Fibroblast of lung (primary cell): Measurements from ENCODE around the gene HDAC4. TPM values are rescaled to one million over a fixed set of nuclear protein-coding genes. Genes with fewer than 3 reads are reported as not detected.
A peak's percentile ranks its signal among the peaks of the same experiment; 100 is the strongest.

Experiments used
- DNase-seq, 2 donors: peaks; one replicate each; pipeline versions ENCODE4 v3.0.0 to v3.0.0-alpha.2; 2010; ENCODE audit warnings: low read depth in 2 of 2
- H2AFZ ChIP-seq: 2 replicates; pipeline ENCODE4 v1.5.1; 2012; ENCODE audit warnings: low read length, control low read depth, inconsistent platforms
- H3K27ac ChIP-seq: 2 replicates; pipeline ENCODE4 v1.5.1; 2011; ENCODE audit warnings: low read length, control low read depth; ENCODE audit not compliant: insufficient read depth
- H3K27me3 ChIP-seq: 2 replicates; pipeline ENCODE4 v1.5.1; 2011; ENCODE audit warnings: mild to moderate bottlenecking, low read length; ENCODE audit not compliant: control insufficient read depth, insufficient read depth
- H3K36me3 ChIP-seq: 2 replicates; pipeline ENCODE4 v1.5.1; 2011; ENCODE audit warnings: low read length; ENCODE audit not compliant: control insufficient read depth, insufficient read depth
- H3K4me1 ChIP-seq: 2 replicates; pipeline ENCODE4 v1.5.1; 2011; ENCODE audit warnings: low read length; ENCODE audit not compliant: control insufficient read depth, insufficient read depth; ENCODE audit errors: extremely low read depth
- H3K4me2 ChIP-seq: 2 replicates; pipeline ENCODE4 v1.5.1; 2011; ENCODE audit warnings: low read length, control low read depth; ENCODE audit not compliant: insufficient read depth; ENCODE audit errors: extremely low read depth
- H3K4me3 ChIP-seq, 4 experiments: fragments of 200-600 bp in 1 of 4; sonication (generic) in 1 of 4; replicated peaks in 1 of 4; 2 replicates each; pipeline ENCODE4 v1.5.1; 2011 to 2016; ENCODE audit warnings: low read length in 4 of 4, low read depth in 3 of 4, mild to moderate bottlenecking in 3 of 4, control low read depth in 2 of 4, inconsistent platforms in 1 of 4, mixed read lengths in 1 of 4; ENCODE audit not compliant: insufficient read depth in 1 of 4; ENCODE audit errors: control extremely low read depth in 1 of 4
- H3K79me2 ChIP-seq: 2 replicates; pipeline ENCODE4 v1.5.1; 2012; ENCODE audit warnings: mild to moderate bottlenecking, low read length, inconsistent platforms; ENCODE audit not compliant: control insufficient read depth, insufficient read depth
- H3K9ac ChIP-seq: 2 replicates; pipeline ENCODE4 v1.5.1; 2011; ENCODE audit warnings: mild to moderate bottlenecking, low read length, control low read depth; ENCODE audit not compliant: insufficient read depth
- H3K9me3 ChIP-seq: 2 replicates; pipeline ENCODE4 v1.5.1; 2012; ENCODE audit warnings: low read depth, low read length; ENCODE audit not compliant: control insufficient read depth, insufficient read depth
- H4K20me1 ChIP-seq: 2 replicates; pipeline ENCODE4 v1.5.1; 2011; ENCODE audit warnings: low read length; ENCODE audit not compliant: control insufficient read depth, insufficient read depth; ENCODE audit errors: extremely low read depth
- EZH2 ChIP-seq: IDR thresholded peaks from 2 replicates; pipeline ENCODE4 v1.5.1; 2012; ENCODE audit warnings: low read length, control low read depth, mild to moderate bottlenecking; ENCODE audit errors: missing control alignments
- polyA plus RNA-seq, 2 donors: library from polyadenylated mRNA; depleted of rRNA in 1 of 2; stranded (reverse) in 1 of 2; unstranded in 1 of 2; fragments of >200 nt; gene quantifications; 2 replicates each; pipeline ENCODE4 v1.2.1, GENCODE V29; 2011 to 2012; ENCODE audit warnings: missing spikeins in 1 of 2
- total RNA-seq: library from RNA; depleted of rRNA; stranded (reverse); fragments of >200 nt; gene quantifications from 2 replicates; pipeline ENCODE4 v1.2.1, GENCODE V29; 2014
- TF ChIP-seq, protein P1 (sequence below), 2 donors: IDR thresholded peaks in 1 of 2; conservative IDR thresholded peaks in 1 of 2; 1 replicate in 1 of 2; 2 replicates in 1 of 2; pipeline ENCODE4 v1.5.1; 2011 to 2012; ENCODE audit warnings: low read length in 2 of 2, control low read depth in 1 of 2, inconsistent platforms in 1 of 2, low read depth in 1 of 2, mild to moderate bottlenecking in 1 of 2

The HDAC4 gene
- total and polyA plus RNA-seq, 2 donors (not counting 1 experiment from before 2014, with no cell fraction given): 7.4 to 19.8 TPM

DNA sequence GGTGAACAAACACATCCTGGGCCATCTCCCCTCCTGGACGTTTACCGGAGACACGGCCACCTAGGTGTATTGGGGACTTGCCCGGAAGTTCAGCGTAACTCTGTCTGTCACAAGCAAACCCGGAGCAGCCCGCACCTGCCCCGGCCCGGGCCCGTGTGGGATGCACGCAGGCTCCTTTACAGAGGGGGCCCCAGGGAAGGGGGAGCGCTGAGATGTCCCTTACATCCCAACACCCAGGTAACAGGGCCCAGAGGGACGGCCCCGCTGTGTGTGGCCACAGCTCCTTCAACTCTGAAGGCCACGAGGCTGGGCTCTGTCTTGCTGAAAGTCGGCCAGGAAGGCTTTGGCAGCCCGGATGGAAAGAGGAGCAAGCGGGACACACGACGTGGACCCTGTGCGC, 340.1 kb downstream of the HDAC4 start:
- Histone ChIP-seq H3K9ac (no peak overlapping the region), H3K4me2 (no peak overlapping the region), H3K79me2 (no peaks in the 10 kb centered on the region), H2AFZ (no peak overlapping the region), H3K4me1 (no peaks in the 10 kb centered on the region), H3K27me3 (no peaks in the 10 kb centered on the region), H4K20me1 (no peaks in the 10 kb centered on the region), H3K36me3 (no peaks in the 10 kb centered on the region), H3K27ac (no peak overlapping the region), H3K9me3 (no peaks in the 10 kb centered on the region), H3K4me3 (no peak overlapping the region)
- TF ChIP-seq, protein P1, sequence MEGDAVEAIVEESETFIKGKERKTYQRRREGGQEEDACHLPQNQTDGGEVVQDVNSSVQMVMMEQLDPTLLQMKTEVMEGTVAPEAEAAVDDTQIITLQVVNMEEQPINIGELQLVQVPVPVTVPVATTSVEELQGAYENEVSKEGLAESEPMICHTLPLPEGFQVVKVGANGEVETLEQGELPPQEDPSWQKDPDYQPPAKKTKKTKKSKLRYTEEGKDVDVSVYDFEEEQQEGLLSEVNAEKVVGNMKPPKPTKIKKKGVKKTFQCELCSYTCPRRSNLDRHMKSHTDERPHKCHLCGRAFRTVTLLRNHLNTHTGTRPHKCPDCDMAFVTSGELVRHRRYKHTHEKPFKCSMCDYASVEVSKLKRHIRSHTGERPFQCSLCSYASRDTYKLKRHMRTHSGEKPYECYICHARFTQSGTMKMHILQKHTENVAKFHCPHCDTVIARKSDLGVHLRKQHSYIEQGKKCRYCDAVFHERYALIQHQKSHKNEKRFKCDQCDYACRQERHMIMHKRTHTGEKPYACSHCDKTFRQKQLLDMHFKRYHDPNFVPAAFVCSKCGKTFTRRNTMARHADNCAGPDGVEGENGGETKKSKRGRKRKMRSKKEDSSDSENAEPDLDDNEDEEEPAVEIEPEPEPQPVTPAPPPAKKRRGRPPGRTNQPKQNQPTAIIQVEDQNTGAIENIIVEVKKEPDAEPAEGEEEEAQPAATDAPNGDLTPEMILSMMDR (conservative IDR thresholded peaks at IDR 0.05 in 1 of 2, IDR thresholded peaks at IDR 0.05 in 1 of 2; ENCODE audit: low read depth in 1 of 2, low read length in 2 of 2): no peak
- no peak for TF ChIP-seq EZH2
- DNase-seq: no peak

DNA sequence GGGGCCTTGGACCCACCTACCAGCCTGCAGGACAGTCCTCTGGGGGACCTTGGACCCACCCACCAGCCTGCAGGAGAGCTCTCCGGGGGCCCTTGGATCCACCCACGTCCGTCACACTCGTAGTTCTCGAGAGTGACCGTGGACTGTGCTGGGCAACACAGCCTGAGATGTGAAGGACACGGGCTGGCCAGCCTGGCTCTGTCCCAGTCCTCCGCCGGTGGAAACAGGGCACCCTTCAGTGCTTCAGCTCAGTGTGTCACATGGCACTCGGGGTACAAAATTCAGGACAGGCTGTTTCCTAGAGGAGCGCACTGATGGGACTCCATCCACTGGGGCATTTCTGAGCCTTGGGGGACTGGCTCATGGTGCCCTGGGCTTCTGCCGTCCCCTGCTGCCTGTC, 341.0 kb downstream of the HDAC4 start:
- Histone ChIP-seq H3K4me1 (no peaks in the 10 kb centered on the region), H3K4me2 (no peak overlapping the region), H2AFZ (no peak overlapping the region), H3K9ac (no peak overlapping the region), H3K79me2 (no peaks in the 10 kb centered on the region), H4K20me1 (no peaks in the 10 kb centered on the region), H3K9me3 (no peaks in the 10 kb centered on the region), H3K27me3 (no peaks in the 10 kb centered on the region), H3K36me3 (no peaks in the 10 kb centered on the region), H3K4me3 (no peak overlapping the region), H3K27ac (no peak overlapping the region)
- TF ChIP-seq, protein P1 (conservative IDR thresholded peaks at IDR 0.05 in 1 of 2, IDR thresholded peaks at IDR 0.05 in 1 of 2; ENCODE audit: low read depth in 1 of 2, low read length in 2 of 2): no peak
- TF ChIP-seq EZH2: no peak
- DNase-seq: no peak

DNA sequence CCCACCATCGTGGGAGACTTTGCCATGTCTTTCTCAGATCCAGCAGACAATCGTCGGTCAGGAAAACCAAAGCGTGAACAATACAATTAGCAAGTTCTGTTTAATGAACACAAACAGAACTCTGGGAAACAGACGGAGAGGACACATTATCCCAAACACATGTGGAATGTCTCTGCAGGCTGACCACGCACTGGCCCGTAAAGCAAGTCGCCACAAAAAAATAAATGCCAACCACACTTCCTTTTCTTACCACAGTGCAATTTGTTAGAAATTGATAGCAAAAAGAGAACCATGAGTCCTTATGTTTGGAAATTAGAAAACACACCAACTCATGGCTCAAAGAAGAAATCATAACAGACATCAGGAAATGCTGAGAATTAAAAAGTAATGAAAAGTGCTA, 342.1 kb downstream of the HDAC4 start:
- no peak overlapping the region for H3K27ac ChIP-seq
- DNase-seq: peak in 1 of 2 donors; percentile 33
- H3K27me3 ChIP-seq: no peaks in the 10 kb centered on the region
- no peak overlapping the region for H3K4me2 ChIP-seq
- no peaks in the 10 kb centered on the region for H4K20me1 ChIP-seq
- H3K9me3 ChIP-seq: no peaks in the 10 kb centered on the region
- H2AFZ ChIP-seq: no peak overlapping the region
- H3K79me2 ChIP-seq: no peaks in the 10 kb centered on the region
- H3K4me3 ChIP-seq: no peak overlapping the region
- no peaks in the 10 kb centered on the region for H3K4me1 ChIP-seq
- peaks cover 3% of the 10 kb centered on the region for H3K36me3 ChIP-seq
- TF ChIP-seq, protein P1 (conservative IDR thresholded peaks at IDR 0.05 in 1 of 2, IDR thresholded peaks at IDR 0.05 in 1 of 2; ENCODE audit: low read depth in 1 of 2, low read length in 2 of 2): no peak
- TF ChIP-seq EZH2: no peak
- H3K9ac ChIP-seq: no peak overlapping the region
